WTC11 (cell line): Measurements from ENCODE around the gene QRFPR. TPM values are rescaled to one million over a fixed set of nuclear protein-coding genes. Genes with fewer than 3 reads are reported as not detected.

ENCODE experiments used
- ATAC-seq: fragments of 200-7000 bp; cut with Tn5 transposase; 2 replicates; pipeline ENCODE4 v1.10.0; 2021; ENCODE audit warnings: mild to moderate bottlenecking, moderate library complexity
- CTCF ChIA-PET: fragments of 300-600 bp; sonication (Branson Sonifier 250); formaldehyde crosslinking; loops from one replicate; lab custom pipeline; 2021; ENCODE audit warnings: antibody characterized with exemption; lab: Charles Lee
- POLR2A ChIA-PET: fragments of 350-600 bp; sonication (Branson Sonifier 250); formaldehyde crosslinking; loops from one replicate; lab custom pipeline; 2021; ENCODE audit warnings: antibody characterized with exemption; lab: Charles Lee
- DNase-seq: peaks from one replicate; pipeline ENCODE4 v3.0.0; 2021; ENCODE audit warnings: low spot score
- H3K27ac Mint-ChIP-seq: 2 replicates; pipeline ENCODE4 v1.8.0; 2021; ENCODE audit warnings: mixed read lengths
- H3K27me3 Mint-ChIP-seq: 2 replicates; pipeline ENCODE4 v1.8.0; 2021; ENCODE audit warnings: low read depth, mild to moderate bottlenecking, moderate library complexity, mixed read lengths
- H3K36me3 Mint-ChIP-seq: 2 replicates; pipeline ENCODE4 v1.8.0; 2021; ENCODE audit warnings: mixed read lengths
- H3K4me1 Mint-ChIP-seq: 2 replicates; pipeline ENCODE4 v1.8.0; 2022; ENCODE audit warnings: mixed read lengths
- H3K4me3 Mint-ChIP-seq: 2 replicates; pipeline ENCODE4 v1.8.0; 2021; ENCODE audit warnings: mild to moderate bottlenecking, moderate library complexity, mixed read lengths
- H3K9me3 Mint-ChIP-seq: 2 replicates; pipeline ENCODE4 v1.8.0; 2021; ENCODE audit warnings: mixed read lengths
- CREM ChIP-seq: sonication (generic); formaldehyde crosslinking; IDR thresholded peaks from 2 replicates; pipeline ENCODE4 v1.8.1; 2022; ENCODE audit warnings: mild to moderate bottlenecking, missing genetic modification reagents, moderate library complexity
- ESRRA ChIP-seq: sonication (generic); formaldehyde crosslinking; IDR thresholded peaks from 2 replicates; pipeline ENCODE4 v1.8.1; 2022; ENCODE audit warnings: mild to moderate bottlenecking, missing genetic modification reagents, borderline replicate concordance
- FOXP4 ChIP-seq: sonication (generic); formaldehyde crosslinking; IDR thresholded peaks from 2 replicates; pipeline ENCODE4 v1.8.0; 2022; ENCODE audit warnings: mild to moderate bottlenecking, missing genetic modification reagents
- KAT7 ChIP-seq: sonication (generic); formaldehyde crosslinking; IDR thresholded peaks from 2 replicates; pipeline ENCODE4 v1.8.1; 2023; ENCODE audit warnings: missing genetic modification reagents, mild to moderate bottlenecking, borderline replicate concordance
- MAX ChIP-seq: sonication (generic); formaldehyde crosslinking; IDR thresholded peaks from 2 replicates; pipeline ENCODE4 v1.8.0; 2022; ENCODE audit warnings: mild to moderate bottlenecking, missing genetic modification reagents
- MLX ChIP-seq: sonication (generic); formaldehyde crosslinking; IDR thresholded peaks from 2 replicates; pipeline ENCODE4 v1.8.1; 2023; ENCODE audit warnings: mild to moderate bottlenecking, missing genetic modification reagents, moderate library complexity
- NR1H2 ChIP-seq: sonication (generic); formaldehyde crosslinking; IDR thresholded peaks from 2 replicates; pipeline ENCODE4 v1.9.0; 2021; ENCODE audit warnings: mild to moderate bottlenecking, moderate library complexity, missing genetic modification reagents
- ZMAT4 ChIP-seq: fragments of 250-450 bp; sonication (Bioruptor Pico); IDR thresholded peaks from 2 replicates; pipeline ENCODE4 v1.9.0; 2021; ENCODE audit warnings: mild to moderate bottlenecking
- ZNF263 ChIP-seq: sonication (generic); formaldehyde crosslinking; IDR thresholded peaks from 2 replicates; pipeline ENCODE4 v1.8.1; 2022; ENCODE audit warnings: low read depth, mild to moderate bottlenecking, moderate library complexity, missing genetic modification reagents
- ZNF396 ChIP-seq: fragments of 250-450 bp; sonication (Bioruptor Pico); IDR thresholded peaks from 2 replicates; pipeline ENCODE4 v1.8.0; 2021; ENCODE audit warnings: mild to moderate bottlenecking, moderate library complexity, borderline replicate concordance
- ZNF423 ChIP-seq: fragments of 250-450 bp; sonication (Bioruptor Pico); IDR thresholded peaks from 2 replicates; pipeline ENCODE4 v2.1.2; 2022; ENCODE audit warnings: mild to moderate bottlenecking, moderate library complexity
- ZSCAN18 ChIP-seq: fragments of 250-450 bp; sonication (Bioruptor Pico); IDR thresholded peaks from 2 replicates; pipeline ENCODE4 v2.1.2; 2022; ENCODE audit warnings: mild to moderate bottlenecking, moderate library complexity
- total RNA-seq: library from RNA; stranded (reverse); gene quantifications from 3 replicates; pipeline ENCODE4 v1.2.3, GENCODE V29; 2021
- TF ChIP-seq, protein P1 (sequence below): fragments of 250-450 bp; sonication (Bioruptor Pico); IDR thresholded peaks from 2 replicates; pipeline ENCODE4 v1.8.0; 2021; ENCODE audit warnings: mild to moderate bottlenecking
- TF ChIP-seq, protein P2 (sequence below): sonication (generic); formaldehyde crosslinking; IDR thresholded peaks from 2 replicates; pipeline ENCODE4 v1.8.1; 2023; ENCODE audit warnings: mild to moderate bottlenecking, missing genetic modification reagents, moderate library complexity
- TF ChIP-seq, protein P3 (sequence below): sonication (generic); formaldehyde crosslinking; IDR thresholded peaks from 2 replicates; pipeline ENCODE4 v1.8.1; 2023; ENCODE audit warnings: mild to moderate bottlenecking, moderate library complexity, missing genetic modification reagents
- TF ChIP-seq, protein P4 (sequence below): fragments of 200-600 bp; IDR thresholded peaks from 2 replicates; pipeline ENCODE4 v1.8.0; 2022; ENCODE audit warnings: antibody characterized with exemption
- TF ChIP-seq, protein P5 (sequence below): fragments of 250-450 bp; sonication (Bioruptor Pico); IDR thresholded peaks from 2 replicates; pipeline ENCODE4 v1.9.0; 2021; ENCODE audit warnings: moderate library complexity, mild to moderate bottlenecking, inconsistent platforms, borderline replicate concordance

The QRFPR gene
- total RNA-seq, 1 experiment from 2014 or later: 0.68 TPM

DNA sequence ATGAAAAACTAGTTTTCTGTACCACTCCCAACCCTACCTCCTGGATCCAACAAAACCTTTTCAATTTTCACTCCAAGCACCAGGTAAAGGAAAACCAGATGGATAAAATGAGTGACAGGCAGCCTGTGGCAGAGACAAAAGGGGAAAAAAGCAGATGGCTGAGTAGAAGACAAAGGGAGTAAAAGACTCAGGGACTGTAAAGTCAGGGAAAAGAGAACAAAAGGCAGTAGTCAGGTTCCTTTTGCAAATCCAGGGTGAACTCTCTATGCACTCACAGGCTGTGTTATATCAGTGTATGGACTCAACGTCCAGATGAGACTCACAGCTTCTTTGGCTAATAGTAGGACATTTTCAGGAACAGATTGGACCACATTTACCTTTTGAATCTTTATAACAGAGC is 54.2 kb downstream of the QRFPR start:
- no peak for ATAC-seq
- no peak overlapping the region for H3K27ac Mint-ChIP-seq

DNA sequence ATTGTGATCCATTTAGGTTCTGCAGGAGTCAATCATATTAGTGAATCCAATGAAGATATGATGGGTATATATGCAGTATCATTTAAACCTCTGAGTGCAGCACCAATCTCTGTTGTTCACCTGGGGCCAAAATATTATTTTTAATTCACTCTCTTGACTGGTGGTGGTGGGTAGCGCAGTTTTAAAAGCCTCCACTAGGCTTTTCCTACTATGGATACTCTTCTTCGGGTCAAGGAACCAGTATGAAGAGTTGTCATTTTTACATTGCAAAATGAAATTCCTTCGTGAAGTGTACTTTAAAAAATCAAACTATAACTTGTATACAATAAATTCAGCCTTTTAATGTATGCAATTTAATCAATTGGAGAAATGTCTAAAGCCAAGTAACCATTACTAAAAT is 56.5 kb downstream of the QRFPR start:
- 0 out of 2 replicates have a peak, but pooled peaks cover 3% of the 10 kb centered on the region for H3K4me1 Mint-ChIP-seq
- no peaks in the 10 kb centered on the region for H3K9me3 Mint-ChIP-seq
- H3K4me3 Mint-ChIP-seq: no peak overlapping the region
- H3K27ac Mint-ChIP-seq: no peak overlapping the region
- H3K27me3 Mint-ChIP-seq: no peaks in the 10 kb centered on the region
- ChIA-PET CTCF (no interaction called here), POLR2A (no interaction called here)
- H3K36me3 Mint-ChIP-seq: no peaks in the 10 kb centered on the region
- no peak for DNase-seq
- ATAC-seq: peak; percentile 74
- TF ChIP-seq NR1H2 (CRISPR knock-in tag) (no peak), ZNF423 (CRISPR knock-in tag) (no peak), ZMAT4 (no peak), ESRRA (no peak), MLX (CRISPR knock-in tag) (no peak), MAX (no peak), ZNF263 (CRISPR knock-in tag) (no peak)
- TF ChIP-seq, protein P1, sequence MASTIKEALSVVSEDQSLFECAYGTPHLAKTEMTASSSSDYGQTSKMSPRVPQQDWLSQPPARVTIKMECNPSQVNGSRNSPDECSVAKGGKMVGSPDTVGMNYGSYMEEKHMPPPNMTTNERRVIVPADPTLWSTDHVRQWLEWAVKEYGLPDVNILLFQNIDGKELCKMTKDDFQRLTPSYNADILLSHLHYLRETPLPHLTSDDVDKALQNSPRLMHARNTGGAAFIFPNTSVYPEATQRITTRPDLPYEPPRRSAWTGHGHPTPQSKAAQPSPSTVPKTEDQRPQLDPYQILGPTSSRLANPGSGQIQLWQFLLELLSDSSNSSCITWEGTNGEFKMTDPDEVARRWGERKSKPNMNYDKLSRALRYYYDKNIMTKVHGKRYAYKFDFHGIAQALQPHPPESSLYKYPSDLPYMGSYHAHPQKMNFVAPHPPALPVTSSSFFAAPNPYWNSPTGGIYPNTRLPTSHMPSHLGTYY: no peak
- TF ChIP-seq, protein P2, sequence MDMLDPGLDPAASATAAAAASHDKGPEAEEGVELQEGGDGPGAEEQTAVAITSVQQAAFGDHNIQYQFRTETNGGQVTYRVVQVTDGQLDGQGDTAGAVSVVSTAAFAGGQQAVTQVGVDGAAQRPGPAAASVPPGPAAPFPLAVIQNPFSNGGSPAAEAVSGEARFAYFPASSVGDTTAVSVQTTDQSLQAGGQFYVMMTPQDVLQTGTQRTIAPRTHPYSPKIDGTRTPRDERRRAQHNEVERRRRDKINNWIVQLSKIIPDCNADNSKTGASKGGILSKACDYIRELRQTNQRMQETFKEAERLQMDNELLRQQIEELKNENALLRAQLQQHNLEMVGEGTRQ (CRISPR knock-in tag): no peak

More for the DNA sequence above, 54.2 kb downstream of the QRFPR start:
- CTCF ChIA-PET: no interaction called here
- Mint-ChIP-seq H3K4me1 (0 out of 2 replicates have a peak, but pooled peaks cover 3% of the 10 kb centered on the region), H3K4me3 (no peak overlapping the region), H3K9me3 (no peaks in the 10 kb centered on the region), H3K27me3 (no peaks in the 10 kb centered on the region), H3K36me3 (no peaks in the 10 kb centered on the region)
- POLR2A ChIA-PET: no interaction called here
- DNase-seq: no peak
- TF ChIP-seq, protein P3, sequence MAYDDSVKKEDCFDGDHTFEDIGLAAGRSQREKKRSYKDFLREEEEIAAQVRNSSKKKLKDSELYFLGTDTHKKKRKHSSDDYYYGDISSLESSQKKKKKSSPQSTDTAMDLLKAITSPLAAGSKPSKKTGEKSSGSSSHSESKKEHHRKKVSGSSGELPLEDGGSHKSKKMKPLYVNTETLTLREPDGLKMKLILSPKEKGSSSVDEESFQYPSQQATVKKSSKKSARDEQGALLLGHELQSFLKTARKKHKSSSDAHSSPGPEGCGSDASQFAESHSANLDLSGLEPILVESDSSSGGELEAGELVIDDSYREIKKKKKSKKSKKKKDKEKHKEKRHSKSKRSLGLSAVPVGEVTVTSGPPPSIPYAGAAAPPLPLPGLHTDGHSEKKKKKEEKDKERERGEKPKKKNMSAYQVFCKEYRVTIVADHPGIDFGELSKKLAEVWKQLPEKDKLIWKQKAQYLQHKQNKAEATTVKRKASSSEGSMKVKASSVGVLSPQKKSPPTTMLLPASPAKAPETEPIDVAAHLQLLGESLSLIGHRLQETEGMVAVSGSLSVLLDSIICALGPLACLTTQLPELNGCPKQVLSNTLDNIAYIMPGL (CRISPR knock-in tag): no peak
- TF ChIP-seq, protein P4, sequence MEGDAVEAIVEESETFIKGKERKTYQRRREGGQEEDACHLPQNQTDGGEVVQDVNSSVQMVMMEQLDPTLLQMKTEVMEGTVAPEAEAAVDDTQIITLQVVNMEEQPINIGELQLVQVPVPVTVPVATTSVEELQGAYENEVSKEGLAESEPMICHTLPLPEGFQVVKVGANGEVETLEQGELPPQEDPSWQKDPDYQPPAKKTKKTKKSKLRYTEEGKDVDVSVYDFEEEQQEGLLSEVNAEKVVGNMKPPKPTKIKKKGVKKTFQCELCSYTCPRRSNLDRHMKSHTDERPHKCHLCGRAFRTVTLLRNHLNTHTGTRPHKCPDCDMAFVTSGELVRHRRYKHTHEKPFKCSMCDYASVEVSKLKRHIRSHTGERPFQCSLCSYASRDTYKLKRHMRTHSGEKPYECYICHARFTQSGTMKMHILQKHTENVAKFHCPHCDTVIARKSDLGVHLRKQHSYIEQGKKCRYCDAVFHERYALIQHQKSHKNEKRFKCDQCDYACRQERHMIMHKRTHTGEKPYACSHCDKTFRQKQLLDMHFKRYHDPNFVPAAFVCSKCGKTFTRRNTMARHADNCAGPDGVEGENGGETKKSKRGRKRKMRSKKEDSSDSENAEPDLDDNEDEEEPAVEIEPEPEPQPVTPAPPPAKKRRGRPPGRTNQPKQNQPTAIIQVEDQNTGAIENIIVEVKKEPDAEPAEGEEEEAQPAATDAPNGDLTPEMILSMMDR: no peak
- no peak for TF ChIP-seq ZNF396
- TF ChIP-seq, protein P5, sequence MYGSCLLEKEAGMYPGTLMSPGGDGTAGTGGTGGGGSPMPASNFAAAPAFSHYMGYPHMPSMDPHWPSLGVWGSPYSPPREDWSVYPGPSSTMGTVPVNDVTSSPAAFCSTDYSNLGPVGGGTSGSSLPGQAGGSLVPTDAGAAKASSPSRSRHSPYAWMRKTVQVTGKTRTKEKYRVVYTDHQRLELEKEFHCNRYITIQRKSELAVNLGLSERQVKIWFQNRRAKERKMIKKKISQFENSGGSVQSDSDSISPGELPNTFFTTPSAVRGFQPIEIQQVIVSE (CRISPR knock-in tag): no peak
- TF ChIP-seq ZNF263 (CRISPR knock-in tag): no peak
- no peak for TF ChIP-seq KAT7 (CRISPR knock-in tag)
- TF ChIP-seq FOXP4 (CRISPR knock-in tag): no peak
- TF ChIP-seq ZSCAN18 (CRISPR knock-in tag): no peak
- TF ChIP-seq CREM (CRISPR knock-in tag): no peak
- TF ChIP-seq ESRRA: no peak
